Vagina (tissue), 2 donors: Measurements from ENCODE around the gene CHMP1A.

Experiments used
- CTCF ChIP-seq, 3 experiments: fragments of 450-650 bp in 2 of 3; fragments of 200-600 bp in 1 of 3; sonication (generic) in 1 of 3; IDR thresholded peaks; one replicate each; pipeline ENCODE4 v1.5.1; 2017 to 2019; ENCODE audit warnings: antibody characterized with exemption in 3 of 3, mild to moderate bottlenecking in 2 of 3, moderate library complexity in 2 of 3
- POLR2A ChIP-seq, 2 donors: fragments of 450-650 bp; IDR thresholded peaks; one replicate each; pipeline ENCODE4 v1.6.1; 2017; ENCODE audit warnings: antibody characterized with exemption in 2 of 2, mild to moderate bottlenecking in 2 of 2, moderate library complexity in 2 of 2

GRCh38 chr16:89618109-89618998 is 39.2 kb downstream of the CHMP1A start:
- TF ChIP-seq CTCF (IDR thresholded peaks at IDR 0.05) (no peak), POLR2A (IDR thresholded peaks at IDR 0.05) (no peak)
